GM18907 (cell line): Measurements from ENCODE around the gene TMEM129.
"Not testable (repeated sequence)": the region's sequence is repeated elsewhere in the genome, so short reads cannot be mapped to it uniquely, and the experiment has no call there.

Experiments used
- ATAC-seq: cut with Tn5 transposase; IDR thresholded peaks from one replicate; pipeline ENCODE4 v1.9.1; 2021; ENCODE audit warnings: mild to moderate bottlenecking, moderate library complexity; ENCODE audit not compliant: unreplicated experiment

TMEM129 gene

GRCh38 chr4:1671011-1671410 is 50.1 kb downstream of the TMEM129 start:
- ATAC-seq: not testable (repeated sequence)

- no peak for ATAC-seq
Measured at GRCh38 chr4:1670279-1670678, 50.8 kb downstream of the TMEM129 start.

GRCh38 chr4:1669850-1670249 is 51.3 kb downstream of the TMEM129 start:
- no peak for ATAC-seq

GRCh38 chr4:1669270-1669669 is 51.9 kb downstream of the TMEM129 start:
- no peak for ATAC-seq

- no peak for ATAC-seq
Measured at GRCh38 chr4:1668488-1668840, 52.7 kb downstream of the TMEM129 start.

- no peak for ATAC-seq
Measured at GRCh38 chr4:1667273-1667672, 53.9 kb downstream of the TMEM129 start.

- no peak for ATAC-seq
Measured at GRCh38 chr4:1666391-1666790, 54.7 kb downstream of the TMEM129 start.
